GM13977 (cell line): ENCODE measurements around the gene PDGFD.

Experiments
- DNase-seq: peaks from one replicate; pipeline ENCODE4 v3.0.0; 2012; ENCODE audit warnings: low spot score
- CTCF ChIP-seq: IDR thresholded peaks from 2 replicates; pipeline ENCODE4 v1.5.1; 2012; ENCODE audit warnings: mild to moderate bottlenecking, control low read depth; ENCODE audit not compliant: insufficient read depth; ENCODE audit errors: extremely low read depth, missing control alignments
- in situ Hi-C: fragments of 300-500 bp; cut with MboI; formaldehyde crosslinking; loops from one replicate; pipeline ENCODE4 v1.12.0; 2022; ENCODE audit warnings: low sequenced_read_pairs, low pct_unique_long_range_greater_than_20kb, mixed read lengths, inconsistent platforms; ENCODE audit not compliant: unreplicated experiment

Gene PDGFD

GRCh38 chr11:104104201-104104600 lies 59.7 kb downstream of the PDGFD start:
- no peak for TF ChIP-seq CTCF
- in situ Hi-C loops, result no loop called here
- DNase-seq, result no peak

- TF ChIP-seq CTCF, result no peak
- in situ Hi-C loops, result no loop called here
These were observed 65.4 kb downstream of the PDGFD start for GRCh38 chr11:104098555-104098954.

GRCh38 chr11:104098132-104098531 lies 65.8 kb downstream of the PDGFD start:
- no peak for TF ChIP-seq CTCF
- no peak for DNase-seq
- in situ Hi-C loops, result no loop called here

More at GRCh38 chr11:104098555-104098954, 65.4 kb downstream of the PDGFD start:
- no peak for DNase-seq

- no peak for DNase-seq
- TF ChIP-seq CTCF, result no peak
- in situ Hi-C loops, result no loop called here
These were observed 67.0 kb downstream of the PDGFD start for GRCh38 chr11:104096900-104097299.

- no peak for TF ChIP-seq CTCF
- no peak for DNase-seq
- in situ Hi-C loops, result no loop called here
These were observed 68.2 kb downstream of the PDGFD start for GRCh38 chr11:104095791-104096190.

- in situ Hi-C loops, result no loop called here
- no peak for DNase-seq
- no peak for TF ChIP-seq CTCF
These were observed 69.4 kb downstream of the PDGFD start for GRCh38 chr11:104094576-104094975.
